ENCODE measurements around the gene NEK3.

NEK3 gene

GRCh38 chr13:52156724-52157261 lies 2.6 kb downstream of the NEK3 start:
- no peaks in the 10 kb centered on the region for H3K27me3 Mint-ChIP-seq (ENCODE audit: low read depth)
- H3K36me3 Mint-ChIP-seq (ENCODE audit: low read depth): peaks cover 5% of the 10 kb centered on the region
- no peaks in the 10 kb centered on the region for H3K9me3 Mint-ChIP-seq
- H3K4me1 Mint-ChIP-seq (ENCODE audit: low read depth): peaks cover 32% of the 10 kb centered on the region
- H3K27ac Mint-ChIP-seq: peak overlapping the region; percentile 26
- peak overlapping the region; percentile 1 for H3K4me3 Mint-ChIP-seq

- H3K4me1 Mint-ChIP-seq (ENCODE audit: low read depth): peaks cover 28% of the 10 kb centered on the region
- no peaks in the 10 kb centered on the region for H3K9me3 Mint-ChIP-seq
- H3K36me3 Mint-ChIP-seq (ENCODE audit: low read depth): peaks cover 7% of the 10 kb centered on the region
- H3K4me3 Mint-ChIP-seq: no peak overlapping the region
- no peak overlapping the region for H3K27ac Mint-ChIP-seq
- H3K27me3 Mint-ChIP-seq (ENCODE audit: low read depth): no peaks in the 10 kb centered on the region
Observed at GRCh38 chr13:52155177-52155576, 4.2 kb downstream of the NEK3 start.

GRCh38 chr13:52147225-52147624 lies 12.2 kb downstream of the NEK3 start:
- H3K27ac Mint-ChIP-seq: no peak overlapping the region
- H3K9me3 Mint-ChIP-seq: peaks cover 5% of the 10 kb centered on the region
- H3K27me3 Mint-ChIP-seq (ENCODE audit: low read depth): no peaks in the 10 kb centered on the region
- peaks cover 10% of the 10 kb centered on the region for H3K36me3 Mint-ChIP-seq (ENCODE audit: low read depth)
- no peak overlapping the region for H3K4me3 Mint-ChIP-seq
- H3K4me1 Mint-ChIP-seq (ENCODE audit: low read depth): no peaks in the 10 kb centered on the region

GRCh38 chr13:52141299-52141698 lies 18.1 kb downstream of the NEK3 start:
- Mint-ChIP-seq H3K4me3 (no peak overlapping the region), H3K4me1 (ENCODE audit: low read depth) (no peaks in the 10 kb centered on the region), H3K27ac (no peak overlapping the region), H3K27me3 (ENCODE audit: low read depth) (no peaks in the 10 kb centered on the region), H3K9me3 (no peaks in the 10 kb centered on the region), H3K36me3 (ENCODE audit: low read depth) (peaks cover 11% of the 10 kb centered on the region)

GRCh38 chr13:52137489-52137888 lies 21.9 kb downstream of the NEK3 start:
- H3K36me3 Mint-ChIP-seq (ENCODE audit: low read depth): peaks cover 22% of the 10 kb centered on the region
- H3K9me3 Mint-ChIP-seq: no peaks in the 10 kb centered on the region

GRCh38 chr13:52136763-52137162 lies 22.6 kb downstream of the NEK3 start:
- Mint-ChIP-seq H3K36me3 (ENCODE audit: low read depth) (peaks cover 25% of the 10 kb centered on the region), H3K9me3 (no peaks in the 10 kb centered on the region), H3K4me3 (no peak overlapping the region), H3K4me1 (ENCODE audit: low read depth) (no peaks in the 10 kb centered on the region), H3K27me3 (ENCODE audit: low read depth) (no peaks in the 10 kb centered on the region), H3K27ac (no peak overlapping the region)

More at GRCh38 chr13:52137489-52137888, 21.9 kb downstream of the NEK3 start:
- no peaks in the 10 kb centered on the region for H3K4me1 Mint-ChIP-seq (ENCODE audit: low read depth)
- no peak overlapping the region for H3K27ac Mint-ChIP-seq
- H3K27me3 Mint-ChIP-seq (ENCODE audit: low read depth): no peaks in the 10 kb centered on the region
- H3K4me3 Mint-ChIP-seq: no peak overlapping the region

- no peaks in the 10 kb centered on the region for H3K9me3 Mint-ChIP-seq
- H3K27ac Mint-ChIP-seq: no peak overlapping the region
- H3K27me3 Mint-ChIP-seq (ENCODE audit: low read depth): peaks cover 12% of the 10 kb centered on the region
- H3K4me3 Mint-ChIP-seq: no peak overlapping the region
- peaks cover 24% of the 10 kb centered on the region for H3K36me3 Mint-ChIP-seq (ENCODE audit: low read depth)
- peaks cover 15% of the 10 kb centered on the region for H3K4me1 Mint-ChIP-seq (ENCODE audit: low read depth)
Observed at GRCh38 chr13:52130641-52131040, 28.8 kb downstream of the NEK3 start.

- H3K36me3 Mint-ChIP-seq (ENCODE audit: low read depth): peaks cover 21% of the 10 kb centered on the region
- peak within 1 kb of the TSS; percentile 82 for H3K4me3 Mint-ChIP-seq
- no peak within 1 kb of the TSS for H3K27ac Mint-ChIP-seq
- H3K4me1 Mint-ChIP-seq (ENCODE audit: low read depth): peaks cover 15% of the 10 kb centered on the region
- peaks cover 12% of the 10 kb centered on the region for H3K27me3 Mint-ChIP-seq (ENCODE audit: low read depth)
- H3K9me3 Mint-ChIP-seq: no peaks in the 10 kb centered on the region
Observed at GRCh38 chr13:52128714-52129700, 30.4 kb downstream of the NEK3 start, which contains the start of gene NEK5. TSS of gene NEK5 (minus strand) at chr13:52129073. CDS start at chr13:52127482, 1,591 bp downstream.

GRCh38 chr13:52127783-52128702 lies 31.4 kb downstream of the NEK3 start:
- no peak overlapping the region for H3K27ac Mint-ChIP-seq
- H3K9me3 Mint-ChIP-seq: no peaks in the 10 kb centered on the region
- H3K27me3 Mint-ChIP-seq (ENCODE audit: low read depth): peaks cover 12% of the 10 kb centered on the region
- H3K4me1 Mint-ChIP-seq (ENCODE audit: low read depth): peaks cover 15% of the 10 kb centered on the region
- H3K4me3 Mint-ChIP-seq: peak overlapping the region; percentile 82
- H3K36me3 Mint-ChIP-seq (ENCODE audit: low read depth): peaks cover 17% of the 10 kb centered on the region

- H3K4me3 Mint-ChIP-seq: no peak overlapping the region
- H3K27ac Mint-ChIP-seq: no peak overlapping the region
- peaks cover 15% of the 10 kb centered on the region for H3K27me3 Mint-ChIP-seq (ENCODE audit: low read depth)
- H3K4me1 Mint-ChIP-seq (ENCODE audit: low read depth): peaks cover 15% of the 10 kb centered on the region
- no peaks in the 10 kb centered on the region for H3K9me3 Mint-ChIP-seq
- H3K36me3 Mint-ChIP-seq (ENCODE audit: low read depth): peaks cover 14% of the 10 kb centered on the region
Observed at GRCh38 chr13:52127378-52127777, 32.0 kb downstream of the NEK3 start.

GRCh38 chr13:52125547-52125946 lies 33.9 kb downstream of the NEK3 start:
- H3K4me1 Mint-ChIP-seq (ENCODE audit: low read depth): peaks cover 15% of the 10 kb centered on the region
- H3K36me3 Mint-ChIP-seq (ENCODE audit: low read depth): no peaks in the 10 kb centered on the region
- no peaks in the 10 kb centered on the region for H3K9me3 Mint-ChIP-seq
- no peak overlapping the region for H3K27ac Mint-ChIP-seq
- H3K4me3 Mint-ChIP-seq: no peak overlapping the region
- peaks cover 20% of the 10 kb centered on the region for H3K27me3 Mint-ChIP-seq (ENCODE audit: low read depth)

- Mint-ChIP-seq H3K27me3 (ENCODE audit: low read depth) (peaks cover 36% of the 10 kb centered on the region), H3K9me3 (no peaks in the 10 kb centered on the region), H3K27ac (no peak overlapping the region), H3K4me1 (ENCODE audit: low read depth) (no peaks in the 10 kb centered on the region), H3K4me3 (no peak overlapping the region), H3K36me3 (ENCODE audit: low read depth) (no peaks in the 10 kb centered on the region)
Observed at GRCh38 chr13:52118595-52118994, 40.8 kb downstream of the NEK3 start.

GRCh38 chr13:52118095-52118494 lies 41.3 kb downstream of the NEK3 start:
- Mint-ChIP-seq H3K4me1 (ENCODE audit: low read depth) (no peaks in the 10 kb centered on the region), H3K27me3 (ENCODE audit: low read depth) (peaks cover 39% of the 10 kb centered on the region), H3K9me3 (no peaks in the 10 kb centered on the region), H3K4me3 (no peak overlapping the region), H3K27ac (no peak overlapping the region), H3K36me3 (ENCODE audit: low read depth) (no peaks in the 10 kb centered on the region)

GRCh38 chr13:52112591-52112990 lies 46.8 kb downstream of the NEK3 start:
- H3K9me3 Mint-ChIP-seq: no peaks in the 10 kb centered on the region
- peaks cover 37% of the 10 kb centered on the region for H3K27me3 Mint-ChIP-seq (ENCODE audit: low read depth)
- no peak overlapping the region for H3K4me3 Mint-ChIP-seq
- no peaks in the 10 kb centered on the region for H3K36me3 Mint-ChIP-seq (ENCODE audit: low read depth)
- H3K27ac Mint-ChIP-seq: no peak overlapping the region
- H3K4me1 Mint-ChIP-seq (ENCODE audit: low read depth): no peaks in the 10 kb centered on the region
